NCI-H2227 (cell line): ENCODE data around the gene ALDH4A1.
A peak's percentile ranks its signal among the peaks of the same experiment; 100 is the strongest.

Experiments
- DNase-seq: peaks from one replicate; lab custom pipeline; 2025; ENCODE audit not compliant: unreplicated experiment; lab: John Stamatoyannopoulos, UW

Gene ALDH4A1, protein sequence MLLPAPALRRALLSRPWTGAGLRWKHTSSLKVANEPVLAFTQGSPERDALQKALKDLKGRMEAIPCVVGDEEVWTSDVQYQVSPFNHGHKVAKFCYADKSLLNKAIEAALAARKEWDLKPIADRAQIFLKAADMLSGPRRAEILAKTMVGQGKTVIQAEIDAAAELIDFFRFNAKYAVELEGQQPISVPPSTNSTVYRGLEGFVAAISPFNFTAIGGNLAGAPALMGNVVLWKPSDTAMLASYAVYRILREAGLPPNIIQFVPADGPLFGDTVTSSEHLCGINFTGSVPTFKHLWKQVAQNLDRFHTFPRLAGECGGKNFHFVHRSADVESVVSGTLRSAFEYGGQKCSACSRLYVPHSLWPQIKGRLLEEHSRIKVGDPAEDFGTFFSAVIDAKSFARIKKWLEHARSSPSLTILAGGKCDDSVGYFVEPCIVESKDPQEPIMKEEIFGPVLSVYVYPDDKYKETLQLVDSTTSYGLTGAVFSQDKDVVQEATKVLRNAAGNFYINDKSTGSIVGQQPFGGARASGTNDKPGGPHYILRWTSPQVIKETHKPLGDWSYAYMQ

DNA sequence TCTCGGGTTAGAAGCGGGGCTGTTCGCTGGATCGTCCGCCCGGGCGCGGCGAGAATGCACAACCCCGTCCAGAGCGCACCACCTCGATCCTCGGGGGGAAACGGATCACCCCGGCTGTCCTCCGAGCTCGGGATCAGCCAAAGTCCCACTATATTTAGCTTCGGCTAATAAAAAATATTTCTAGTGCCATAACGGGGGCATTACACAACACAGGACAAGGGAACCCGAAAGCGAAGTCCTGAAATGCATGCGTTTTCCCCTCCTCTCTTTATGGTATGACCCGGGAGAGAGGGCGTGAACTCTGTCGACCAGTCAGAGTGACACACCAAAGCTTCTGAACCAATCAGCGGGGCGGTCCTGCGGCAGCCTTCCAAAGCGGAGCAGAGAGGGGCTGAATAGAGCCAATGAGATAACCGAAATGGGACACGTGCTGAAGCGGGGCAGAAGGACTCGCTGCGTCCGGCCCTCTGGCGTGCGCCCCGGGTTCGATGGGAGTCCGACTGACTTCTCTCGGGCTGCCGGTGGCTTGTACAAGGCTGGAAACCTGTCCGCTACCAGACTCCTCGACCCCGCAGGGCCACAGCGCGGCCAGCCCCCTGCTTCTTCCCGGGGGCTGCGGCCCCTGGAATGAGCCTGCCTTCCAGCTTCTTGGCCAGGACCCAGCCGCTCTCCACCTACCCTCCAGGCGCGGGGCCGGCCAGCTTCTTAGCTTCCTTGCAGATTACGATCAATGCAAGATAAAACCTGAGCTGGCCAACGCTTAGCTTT is at the start of gene ALDH4A1:
Gene ALDH4A1 (minus strand): TSS at position 33 of the 768 bp plus-strand sequence. CDS start 32 bp downstream, at position 1.
- DNase-seq: peak; percentile 98

DNA sequence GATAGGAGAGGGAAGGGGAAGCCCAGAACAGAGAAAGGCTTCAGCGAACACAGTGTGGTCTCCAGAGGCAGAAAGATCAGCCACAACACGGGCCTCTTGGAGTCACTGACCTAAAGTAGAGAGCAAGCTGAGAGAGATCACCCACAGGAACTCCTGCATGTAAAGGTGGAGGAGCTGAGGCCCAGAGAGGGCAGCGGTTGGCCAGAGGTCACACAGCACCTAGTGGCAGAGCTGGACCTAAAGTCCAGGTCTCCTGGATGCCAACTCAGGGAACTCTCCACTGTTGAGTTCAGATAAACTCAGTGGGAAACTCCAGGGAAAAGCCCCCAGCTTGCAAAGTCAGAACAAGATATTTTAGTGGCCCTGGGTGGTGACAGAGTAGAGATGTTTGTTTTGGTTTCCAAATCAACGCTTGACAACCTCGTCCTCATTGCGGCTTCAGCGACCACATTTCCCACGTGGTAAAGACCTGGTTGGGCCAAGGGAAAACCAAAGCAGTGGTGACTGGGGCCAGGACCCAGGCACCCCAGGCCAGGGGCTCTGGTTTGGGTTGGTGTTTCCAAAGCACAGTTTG is 49.5 kb upstream of the ALDH4A1 start:
- DNase-seq: no peak

DNA sequence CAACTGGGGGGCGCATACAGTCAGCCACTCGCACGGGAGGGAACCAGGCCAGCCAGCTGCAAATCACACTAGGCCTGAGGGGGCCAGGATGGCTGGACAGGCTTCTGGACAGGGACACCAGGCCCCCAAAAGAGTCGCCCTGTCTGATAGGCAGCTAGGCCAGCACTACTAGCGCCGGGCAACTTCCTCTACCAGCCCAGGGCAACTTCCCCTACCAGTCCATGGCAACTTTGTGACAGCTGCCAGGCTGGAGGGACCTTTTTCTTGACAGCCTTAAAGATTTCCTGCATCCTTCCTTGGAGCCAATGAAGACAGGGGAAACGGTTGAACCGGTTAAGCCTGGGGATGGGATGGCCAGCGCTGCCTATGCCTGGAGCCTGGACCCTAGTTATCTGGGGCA is 49.1 kb upstream of the ALDH4A1 start:
- DNase-seq: no peak

DNA sequence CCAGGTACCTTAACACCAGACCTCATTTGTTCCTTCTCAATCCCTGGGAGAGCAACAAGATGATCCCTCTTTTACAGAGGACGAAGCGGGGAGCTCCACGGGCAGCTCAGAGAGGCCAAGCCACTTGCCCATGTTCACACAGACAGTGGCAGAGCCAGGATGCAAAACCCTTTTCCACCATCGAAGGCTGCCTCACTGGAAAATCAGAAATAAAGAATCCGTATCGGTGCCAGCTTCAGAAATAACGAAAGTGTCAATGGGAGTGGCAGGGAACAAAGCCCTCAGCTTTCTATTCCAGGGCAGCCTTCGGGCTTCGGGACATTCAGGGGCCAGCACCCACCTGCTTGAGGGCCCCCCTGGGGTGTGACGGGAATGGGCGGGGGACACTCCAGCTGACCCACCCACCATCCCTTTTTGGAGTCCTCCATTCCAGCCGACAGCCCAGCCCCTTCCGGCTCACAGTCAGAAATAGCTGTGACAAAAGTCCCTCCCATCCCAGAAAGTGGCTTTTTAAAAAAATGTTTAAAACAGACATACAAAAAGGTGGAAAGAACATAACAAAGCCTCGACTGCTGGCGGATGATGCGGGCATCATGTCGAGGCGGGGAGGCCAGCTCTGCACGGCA is 48.2 kb upstream of the ALDH4A1 start:
- no peak for DNase-seq

DNA sequence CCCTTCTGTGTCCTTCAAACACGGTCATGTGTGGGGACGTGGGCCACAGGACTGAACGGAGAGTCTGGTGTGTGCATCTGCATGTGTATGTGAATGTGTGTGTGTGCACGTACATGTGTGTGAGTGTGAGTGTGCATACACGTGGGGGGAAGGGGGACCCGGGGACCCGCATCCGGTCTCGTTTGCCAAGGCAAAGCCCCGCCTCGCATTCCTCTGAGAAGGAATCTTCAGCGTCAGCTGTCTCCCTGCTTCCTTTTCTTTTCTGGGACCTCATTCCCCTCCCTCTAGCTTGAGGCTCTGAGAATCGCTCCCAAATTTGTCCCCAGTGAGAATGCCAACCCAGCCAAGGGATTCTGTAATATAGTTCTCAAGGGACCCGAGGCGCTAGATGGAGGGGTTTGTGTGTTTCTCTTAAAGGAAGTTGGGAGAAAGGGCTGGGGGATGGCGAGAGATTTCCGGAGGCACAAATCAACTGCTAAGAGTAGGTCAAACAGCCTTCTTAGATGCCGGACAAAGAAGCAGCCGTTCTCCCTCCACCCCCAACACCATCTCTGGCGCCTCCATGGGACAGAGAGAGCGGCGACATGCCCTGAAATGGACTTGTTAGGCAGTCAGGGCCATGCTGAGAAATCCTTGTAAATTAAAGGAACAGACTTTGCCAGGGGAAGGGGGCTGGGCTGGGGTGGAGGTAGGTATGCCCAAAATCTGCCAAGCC is 47.5 kb upstream of the ALDH4A1 start:
- peak; percentile 42 for DNase-seq

DNA sequence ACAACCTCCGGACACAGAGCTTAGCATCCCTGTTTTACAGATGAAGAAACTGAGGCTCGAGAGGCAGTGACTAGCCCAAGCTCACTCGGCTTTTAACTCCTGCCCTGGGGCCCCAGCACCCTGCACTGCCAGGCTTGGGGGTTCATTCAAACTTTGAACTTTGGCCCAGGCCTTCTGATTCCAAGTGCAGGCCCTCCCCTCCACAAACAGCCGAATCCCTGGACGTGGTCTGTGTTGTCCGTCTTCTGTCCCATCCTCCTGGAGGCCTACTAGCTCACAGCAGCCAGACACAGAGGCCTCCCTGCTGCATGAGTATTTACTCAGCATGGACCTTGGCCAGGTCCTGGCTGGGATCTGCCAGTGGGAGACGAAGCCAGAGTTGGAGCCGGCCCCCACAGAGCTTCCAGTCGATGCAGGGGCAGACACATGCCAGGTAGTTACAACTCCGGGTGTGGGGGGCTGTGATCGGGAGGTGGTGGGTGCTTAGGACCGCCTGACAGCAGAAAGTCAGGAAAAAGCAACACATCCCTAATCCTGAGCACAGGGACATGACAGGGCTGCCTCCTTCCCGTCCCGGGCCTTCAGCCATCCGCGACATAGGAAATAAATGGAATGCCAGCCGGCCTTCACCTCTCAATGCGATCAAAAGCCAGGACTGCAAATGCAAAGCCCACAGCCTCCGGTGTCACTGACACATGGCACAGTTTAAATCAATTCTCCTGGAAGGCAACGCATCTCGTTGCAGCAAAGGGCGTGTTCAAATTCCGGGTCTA is 46.7 kb upstream of the ALDH4A1 start:
- DNase-seq: no peak

DNA sequence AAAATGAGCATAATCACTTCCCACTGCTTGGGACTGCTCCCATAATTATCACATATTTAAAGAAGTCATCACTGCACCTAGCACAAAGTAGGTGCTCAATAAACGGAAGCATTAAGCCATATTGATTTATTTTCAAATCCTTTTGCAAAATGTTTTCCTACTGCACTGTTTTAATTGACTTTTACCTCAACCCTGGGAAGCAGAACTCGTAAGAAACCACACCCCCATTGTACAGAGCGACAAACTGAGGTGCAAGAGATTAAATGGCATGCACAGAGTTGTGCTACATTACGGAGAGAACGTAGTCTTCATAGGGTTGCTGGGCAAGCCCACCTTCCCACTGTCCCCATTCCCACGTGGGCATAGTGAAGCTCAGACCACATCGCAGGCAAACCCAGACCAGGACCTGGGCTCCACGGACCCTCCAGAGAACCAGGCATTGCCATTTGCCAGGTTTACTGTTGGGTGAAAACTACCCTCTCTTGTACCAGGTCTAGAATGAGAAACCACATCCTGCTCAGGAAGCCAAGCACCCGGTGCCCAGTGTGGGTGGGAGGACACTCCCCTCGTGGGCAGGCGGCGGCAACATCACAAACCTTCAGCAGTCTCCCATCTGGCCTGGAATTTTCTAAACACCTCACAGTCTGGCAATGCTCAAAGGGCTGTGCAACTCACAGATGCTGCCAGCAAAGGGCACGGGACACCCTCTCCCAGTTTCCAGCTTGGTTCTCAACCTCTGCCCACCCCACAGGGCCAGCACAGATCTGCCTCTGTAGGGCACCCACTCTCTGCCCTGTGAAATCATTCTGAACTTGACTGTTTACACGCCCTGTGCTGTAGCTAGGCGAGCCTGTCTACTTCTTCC is 45.9 kb upstream of the ALDH4A1 start:
- DNase-seq: no peak

DNA sequence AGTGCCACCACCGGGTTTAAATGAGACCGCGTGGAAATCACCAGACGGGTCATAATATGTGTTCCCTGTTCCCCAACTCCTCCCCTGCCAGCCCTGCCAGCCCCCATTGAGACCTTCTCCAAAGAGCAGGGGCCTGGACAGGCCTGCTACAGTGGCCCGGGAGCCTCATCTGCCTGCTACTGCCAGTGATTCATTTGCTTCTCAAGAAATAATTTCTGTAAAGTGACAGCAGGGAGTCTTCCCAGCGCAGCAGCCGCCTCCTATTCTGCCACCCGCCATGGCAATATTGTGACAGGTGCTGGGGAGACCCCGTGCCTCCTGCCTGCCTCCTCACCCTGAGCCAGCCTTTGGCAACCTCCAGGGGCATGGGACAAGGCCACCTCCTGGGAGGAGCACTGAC is 45.2 kb upstream of the ALDH4A1 start:
- DNase-seq: peak; percentile 24

DNA sequence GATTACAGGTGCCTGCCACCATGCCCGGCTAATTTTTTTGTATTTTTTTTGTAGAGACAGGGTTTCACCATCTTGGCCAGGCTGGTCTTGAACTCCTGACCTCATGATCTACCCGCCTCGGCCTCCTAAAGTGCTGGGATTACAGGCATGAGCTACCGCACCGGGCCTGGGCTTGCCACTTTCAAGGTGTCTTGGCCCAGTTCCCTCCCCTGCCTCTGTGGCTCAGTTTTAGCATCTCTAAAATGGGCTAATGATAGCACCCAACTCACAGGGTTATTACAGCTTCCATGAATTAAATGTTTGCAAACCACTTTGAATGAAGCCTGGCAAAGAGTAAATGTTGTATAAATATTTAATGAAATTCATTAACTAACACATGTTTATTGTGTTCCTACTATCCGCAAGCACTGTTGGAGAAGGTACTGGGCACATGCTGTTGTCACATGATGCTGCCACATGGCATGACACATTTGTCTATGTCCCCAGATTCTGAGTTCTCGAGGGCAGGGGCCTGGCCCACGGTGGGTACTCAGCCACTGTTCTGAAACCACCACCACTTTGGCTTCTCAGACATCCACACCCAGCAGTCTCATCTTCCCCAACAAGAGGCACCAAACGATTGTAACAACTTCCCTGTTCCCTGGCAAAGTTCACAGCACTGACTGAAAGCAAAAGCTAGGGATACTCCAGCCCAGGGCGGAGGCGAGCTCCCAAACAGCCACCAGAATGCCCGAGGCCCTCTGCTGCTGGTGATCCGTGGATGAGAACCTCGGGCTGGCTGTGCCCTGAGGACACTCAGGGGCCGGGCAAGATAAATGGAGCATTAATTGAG is 44.4 kb upstream of the ALDH4A1 start:
- no peak for DNase-seq

DNA sequence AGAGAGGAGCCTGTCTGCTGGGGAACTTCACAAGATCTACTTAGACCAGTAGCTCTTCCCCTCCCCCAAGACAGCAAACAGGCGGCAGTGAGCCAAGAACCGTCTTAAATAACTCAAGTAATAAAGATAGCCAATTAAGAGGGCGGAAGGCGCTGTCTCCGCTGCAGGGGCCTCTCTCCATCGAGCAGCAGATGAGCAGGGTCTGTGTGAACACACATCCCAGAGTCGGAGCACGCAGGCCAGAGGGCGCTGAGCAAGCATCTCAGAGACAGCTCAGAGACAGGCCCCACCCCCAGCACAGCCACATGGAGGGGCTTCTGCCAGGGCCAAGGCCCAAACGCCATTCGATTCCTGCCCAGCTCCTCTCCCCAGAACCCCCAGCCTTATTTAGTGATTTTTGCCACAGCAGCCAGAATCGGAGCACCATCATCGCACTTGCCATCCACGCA is 43.1 kb upstream of the ALDH4A1 start:
- DNase-seq: peak; percentile 90

DNA sequence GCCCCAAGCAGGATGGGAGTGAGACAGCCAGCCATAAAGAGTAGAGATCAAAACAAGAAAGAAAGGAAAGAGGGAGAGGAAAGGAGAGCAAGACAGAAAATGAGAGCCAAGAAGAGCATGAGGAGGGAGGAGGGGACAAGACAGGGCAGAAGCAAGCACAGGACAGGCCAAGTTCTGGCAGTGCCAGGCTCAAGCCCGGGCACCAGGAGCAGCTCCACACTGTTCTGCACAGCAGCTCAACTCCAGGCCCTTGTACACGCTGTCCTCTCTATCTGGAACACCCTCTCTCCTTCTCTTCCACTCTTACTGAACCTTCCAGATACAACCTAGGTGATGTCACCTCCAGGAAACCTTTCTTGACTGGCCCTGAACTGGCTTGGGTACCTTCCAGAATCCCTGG is 42.5 kb upstream of the ALDH4A1 start:
- DNase-seq: no peak

DNA sequence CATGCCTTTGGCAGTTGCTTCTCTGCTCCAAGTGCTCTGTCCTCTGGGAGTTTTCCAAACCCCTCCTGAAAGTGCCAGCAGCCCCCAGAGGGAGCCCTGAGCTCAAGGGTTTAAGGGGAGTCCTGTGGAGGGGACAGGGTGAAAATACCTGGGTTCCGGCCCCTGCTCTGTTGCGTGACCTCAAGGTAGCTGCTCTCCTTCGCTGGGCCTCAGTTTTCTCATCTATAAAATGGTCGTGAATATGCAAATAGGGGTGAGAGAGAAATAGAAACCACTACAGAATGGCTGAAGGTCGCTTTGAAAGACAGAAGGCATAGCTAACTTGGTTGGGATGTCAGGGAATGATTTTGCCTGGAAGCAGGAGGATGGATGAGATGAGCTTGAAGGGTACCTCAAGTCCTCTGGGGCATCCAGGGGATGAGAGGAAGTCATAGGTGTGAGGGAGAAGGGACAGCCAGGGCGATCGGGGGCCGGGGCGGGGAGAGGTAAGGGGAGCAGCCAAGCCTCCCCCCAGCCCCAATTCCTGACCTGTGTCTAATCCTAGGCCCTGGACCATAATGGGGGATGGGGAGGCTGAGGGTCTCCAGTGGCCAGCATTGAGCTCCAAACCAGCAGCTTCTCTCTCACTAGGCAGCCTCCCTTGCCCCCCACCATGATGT is 41.7 kb upstream of the ALDH4A1 start:
- DNase-seq: no peak

DNA sequence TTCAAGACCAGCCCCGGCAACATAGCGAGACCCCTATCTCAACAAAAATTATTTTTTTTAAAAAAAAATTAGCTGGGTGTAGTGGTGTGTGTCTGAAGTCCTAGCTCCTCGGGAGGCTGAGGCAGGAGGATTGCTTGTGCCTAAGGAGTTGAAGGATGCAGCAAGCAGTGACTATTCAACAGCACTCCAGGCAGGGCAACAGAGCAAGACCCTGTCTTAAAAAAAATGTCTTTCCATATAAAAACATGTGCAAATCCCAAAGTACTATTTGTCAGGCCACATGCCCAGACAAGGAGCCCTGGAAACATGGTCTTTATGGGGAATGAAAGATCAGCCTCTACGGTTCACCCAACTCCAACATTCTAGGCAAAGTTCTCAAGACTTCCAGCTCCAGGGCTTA is 40.8 kb upstream of the ALDH4A1 start:
- DNase-seq: no peak

DNA sequence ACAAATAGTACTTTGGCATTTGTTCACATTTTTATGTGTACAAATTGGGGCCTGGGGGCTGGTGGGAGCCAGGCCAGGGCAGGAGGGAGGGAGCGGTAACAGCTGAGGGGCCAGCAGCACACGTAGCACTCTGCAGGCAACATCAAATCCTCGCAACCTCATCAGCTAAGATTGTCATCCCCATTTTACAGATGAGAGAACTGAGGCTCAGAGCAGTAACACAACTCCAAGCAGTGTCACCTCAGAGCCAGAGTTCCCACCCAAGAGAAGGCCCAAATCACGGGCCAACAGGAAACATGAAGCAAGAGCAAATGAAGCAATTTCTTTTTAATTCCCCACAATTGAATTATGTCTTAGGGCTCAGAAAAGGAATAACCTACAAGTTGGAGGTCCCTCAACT is 40.0 kb upstream of the ALDH4A1 start:
- no peak for DNase-seq

DNA sequence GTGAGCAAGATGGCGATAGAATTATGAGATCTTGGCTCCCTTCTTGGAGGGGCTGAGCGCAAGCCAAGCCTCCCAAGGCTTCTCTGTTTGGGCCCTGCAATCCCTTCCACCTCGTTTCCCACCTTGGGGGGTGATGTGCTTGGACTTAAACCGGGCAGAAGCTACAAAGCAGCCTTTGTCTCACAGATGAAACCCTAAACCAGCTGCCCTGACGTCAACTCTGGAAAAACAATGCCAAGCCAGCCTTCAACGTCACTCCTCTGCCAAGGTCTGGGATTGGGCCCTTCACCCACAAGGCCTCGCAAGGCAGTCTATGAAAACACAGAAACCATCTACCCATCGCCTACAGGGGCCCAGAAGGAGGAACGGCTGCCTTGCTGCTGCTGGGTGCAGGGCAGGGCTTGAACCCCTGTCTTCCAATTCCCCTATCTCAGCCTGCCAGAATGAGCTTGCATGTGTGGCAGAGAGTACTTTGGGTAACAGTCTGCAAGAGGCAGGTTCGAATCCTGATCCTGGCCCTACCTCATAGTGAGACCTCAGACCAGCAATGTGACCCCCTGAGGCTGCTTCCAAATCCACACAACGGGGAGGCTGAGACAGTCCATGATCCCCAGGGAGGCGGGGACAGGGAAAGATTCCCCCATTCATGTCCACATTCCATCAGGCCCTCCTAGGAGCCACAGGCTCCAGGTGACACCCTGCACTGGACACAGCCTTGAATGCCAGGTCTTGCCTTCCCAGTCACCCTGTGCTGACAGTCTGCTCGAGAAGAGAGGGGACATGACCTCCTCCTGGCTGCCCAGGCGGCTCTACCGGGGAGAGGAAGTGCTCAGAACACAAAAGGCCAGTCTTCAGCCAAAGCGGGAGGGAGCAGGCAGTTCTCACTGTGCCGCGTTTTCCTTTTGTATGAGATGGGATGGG is 39.1 kb upstream of the ALDH4A1 start:
- no peak for DNase-seq

DNA sequence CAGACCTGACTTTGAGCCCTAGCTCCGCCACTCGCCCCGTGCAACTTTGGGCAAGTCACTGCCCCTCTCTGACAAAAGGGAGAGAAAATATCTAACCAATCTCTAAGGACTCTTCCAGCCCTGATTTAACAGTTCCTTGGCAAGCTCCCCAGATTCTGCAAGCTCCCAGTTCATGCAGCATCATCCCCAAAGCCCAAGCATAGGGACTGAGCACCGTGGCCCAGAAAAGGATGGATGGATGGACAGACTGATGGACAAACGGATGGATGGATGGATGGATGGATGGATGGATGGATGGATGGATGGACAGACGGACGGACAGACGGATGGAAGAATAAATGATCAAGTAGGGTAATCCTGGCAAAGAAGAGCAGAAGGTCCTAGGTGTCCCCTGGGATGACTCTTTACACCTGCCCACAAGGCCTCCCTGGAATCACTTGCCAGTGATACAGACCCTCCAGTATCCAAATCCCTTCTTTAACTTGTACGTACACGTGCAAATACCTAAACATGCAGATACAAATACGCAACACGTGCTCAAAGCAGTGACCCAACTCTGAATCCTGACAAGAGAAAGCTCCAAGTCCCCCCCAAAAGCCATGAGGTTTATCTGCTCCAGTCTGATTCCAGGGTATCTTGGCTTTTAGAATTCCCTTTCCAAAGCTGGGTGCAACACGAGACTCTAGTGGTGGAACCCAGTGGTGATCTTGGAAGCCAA is 38.1 kb upstream of the ALDH4A1 start:
- no peak for DNase-seq
